Measurements from ENCODE around the gene MEGF6.
A peak's percentile ranks its signal among the peaks of the same experiment; 100 is the strongest.
"Not testable (repeated sequence)": the region's sequence is repeated elsewhere in the genome, so short reads cannot be mapped to it uniquely, and the experiment has no call there.

The MEGF6 gene

DNA sequence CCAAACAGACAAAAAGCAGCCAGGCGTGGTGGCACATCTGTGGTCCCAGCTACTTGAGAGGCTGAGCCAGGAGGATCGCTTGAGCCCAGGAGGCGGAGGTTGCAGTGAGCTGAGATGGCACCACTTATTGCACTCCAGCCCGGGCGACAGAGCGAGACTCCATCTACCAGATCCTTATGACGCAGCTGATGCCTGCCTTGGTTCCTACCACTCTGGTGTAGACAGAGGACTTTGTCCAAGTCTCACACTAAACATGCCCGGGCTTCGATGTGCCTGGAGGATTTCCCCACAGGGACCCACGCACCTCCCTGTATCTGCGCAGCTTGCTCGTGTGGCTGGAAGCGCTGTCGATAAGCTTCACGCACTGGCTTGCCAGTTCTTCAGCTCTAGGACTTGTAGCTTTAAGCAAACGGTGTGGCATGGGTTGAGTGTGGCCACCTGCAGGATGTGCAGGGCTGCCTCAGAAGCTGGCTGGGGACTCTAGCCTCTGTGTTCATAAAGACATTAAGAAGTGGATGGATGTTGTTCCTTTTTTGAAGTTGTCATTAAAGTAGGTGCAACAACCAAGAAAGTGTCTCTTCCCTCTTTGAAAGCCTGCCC is 18.4 kb upstream of the MEGF6 start:
- no peak for DNase-seq

DNA sequence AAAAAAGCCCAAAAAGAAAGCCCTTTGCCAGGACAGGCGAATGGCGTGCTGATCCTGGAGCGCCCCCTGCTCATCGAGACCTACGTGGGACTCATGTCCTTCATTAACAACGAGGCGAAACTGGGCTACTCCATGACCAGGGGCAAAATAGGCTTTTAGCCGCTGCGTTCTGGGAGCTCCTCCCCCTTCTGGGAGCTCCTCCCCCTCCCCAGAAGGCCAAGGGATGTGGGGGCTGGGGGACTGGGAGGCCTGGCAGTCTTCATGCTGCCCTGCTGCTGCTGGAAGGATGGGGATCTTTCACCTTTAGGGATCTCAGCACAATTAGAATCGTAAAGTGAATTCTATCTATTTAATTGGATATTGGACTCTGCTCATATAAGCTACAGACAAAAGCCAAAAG is 17.1 kb upstream of the MEGF6 start:
- no peak for DNase-seq

DNA sequence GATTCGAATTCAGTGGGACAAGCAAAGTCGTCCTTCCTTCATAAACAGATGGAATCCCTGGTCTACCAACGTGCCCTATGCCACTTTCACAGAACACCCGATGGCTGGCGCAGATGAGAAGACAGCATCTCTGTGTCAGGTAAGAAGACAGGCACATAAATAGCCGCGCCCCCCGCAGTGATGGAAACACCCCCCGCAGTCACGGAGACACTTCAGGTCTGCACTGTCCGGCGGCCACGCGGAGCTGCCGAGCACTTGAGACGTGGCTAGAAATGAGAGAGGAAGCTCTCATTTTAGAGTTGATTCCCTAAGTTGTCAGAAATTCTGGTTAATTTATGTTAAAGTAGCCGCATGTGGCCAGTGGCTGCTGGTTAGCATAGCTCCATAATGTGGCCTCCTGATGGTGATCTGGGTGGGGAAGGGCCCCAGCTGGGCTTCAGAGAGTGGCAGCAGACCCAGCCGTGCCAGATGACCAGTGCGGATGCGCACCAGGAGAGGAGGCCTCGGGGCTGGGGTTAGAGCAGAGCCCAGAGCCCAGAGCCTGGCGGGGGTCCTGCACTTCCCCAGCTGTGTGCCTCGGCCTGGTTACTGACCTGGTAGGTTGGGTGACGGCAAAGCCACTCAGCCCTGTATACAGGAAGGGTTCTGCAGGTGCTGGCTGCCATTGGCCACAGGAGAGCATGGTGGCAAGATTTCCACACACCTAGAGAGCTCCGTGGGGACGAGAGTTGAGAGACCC is 16.4 kb upstream of the MEGF6 start:
- DNase-seq: no peak

DNA sequence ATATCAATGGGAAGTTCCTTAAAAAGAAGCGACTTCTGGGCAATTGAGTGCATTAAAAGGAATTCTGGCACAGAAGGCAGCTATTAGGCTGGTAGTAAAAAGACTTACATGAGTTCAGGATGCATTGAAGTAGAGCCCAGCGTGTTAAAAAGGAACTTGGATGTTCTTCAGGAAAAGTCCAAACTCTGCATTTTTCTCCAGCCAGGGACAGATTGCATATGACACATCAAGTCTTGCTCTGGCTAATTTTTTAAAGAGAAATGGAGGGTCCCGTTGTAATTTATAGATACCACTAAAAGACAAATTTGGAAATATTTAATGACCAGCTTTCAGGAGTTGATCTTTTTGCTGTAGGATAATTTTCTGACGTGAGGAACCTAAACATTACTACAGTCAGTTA is 14.7 kb upstream of the MEGF6 start:
- no peak for DNase-seq

DNA sequence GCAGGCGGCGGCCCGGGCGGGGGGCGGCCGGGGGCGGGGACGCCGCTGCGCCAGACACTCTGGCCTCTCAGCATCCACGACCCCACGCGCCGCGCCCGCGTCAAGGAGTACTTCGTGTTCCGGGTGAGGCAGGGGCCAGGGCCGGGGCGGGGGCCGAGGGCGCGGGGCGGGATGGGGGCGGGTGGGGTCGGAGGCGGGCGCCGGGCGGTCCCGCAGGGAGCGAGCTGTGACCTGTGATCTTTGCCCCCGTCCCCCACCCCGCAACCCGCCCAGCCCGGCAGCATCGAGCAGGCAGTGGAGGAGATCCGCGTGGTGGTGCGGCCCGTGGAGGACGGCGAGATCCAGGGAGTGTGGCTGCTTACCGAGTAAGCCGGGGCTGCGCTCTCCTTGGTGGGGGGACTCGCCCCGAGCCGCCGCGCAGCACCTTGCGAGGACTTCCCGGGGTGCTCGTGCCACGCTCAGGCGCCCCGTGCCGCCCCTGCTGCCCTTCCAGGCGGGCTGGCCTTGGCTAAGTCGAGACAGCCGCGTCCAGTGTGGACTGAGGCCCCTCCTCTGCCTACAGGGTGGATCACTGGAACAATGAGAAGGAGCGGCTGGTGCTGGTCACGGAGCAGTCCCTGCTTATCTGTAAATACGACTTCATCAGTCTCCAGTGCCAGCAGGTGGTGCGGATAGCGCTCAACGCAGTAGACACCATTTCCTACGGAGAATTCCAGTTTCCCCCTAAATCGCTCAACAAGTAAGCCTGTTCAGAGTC is 14.0 kb upstream of the MEGF6 start:
- no peak for DNase-seq

DNA sequence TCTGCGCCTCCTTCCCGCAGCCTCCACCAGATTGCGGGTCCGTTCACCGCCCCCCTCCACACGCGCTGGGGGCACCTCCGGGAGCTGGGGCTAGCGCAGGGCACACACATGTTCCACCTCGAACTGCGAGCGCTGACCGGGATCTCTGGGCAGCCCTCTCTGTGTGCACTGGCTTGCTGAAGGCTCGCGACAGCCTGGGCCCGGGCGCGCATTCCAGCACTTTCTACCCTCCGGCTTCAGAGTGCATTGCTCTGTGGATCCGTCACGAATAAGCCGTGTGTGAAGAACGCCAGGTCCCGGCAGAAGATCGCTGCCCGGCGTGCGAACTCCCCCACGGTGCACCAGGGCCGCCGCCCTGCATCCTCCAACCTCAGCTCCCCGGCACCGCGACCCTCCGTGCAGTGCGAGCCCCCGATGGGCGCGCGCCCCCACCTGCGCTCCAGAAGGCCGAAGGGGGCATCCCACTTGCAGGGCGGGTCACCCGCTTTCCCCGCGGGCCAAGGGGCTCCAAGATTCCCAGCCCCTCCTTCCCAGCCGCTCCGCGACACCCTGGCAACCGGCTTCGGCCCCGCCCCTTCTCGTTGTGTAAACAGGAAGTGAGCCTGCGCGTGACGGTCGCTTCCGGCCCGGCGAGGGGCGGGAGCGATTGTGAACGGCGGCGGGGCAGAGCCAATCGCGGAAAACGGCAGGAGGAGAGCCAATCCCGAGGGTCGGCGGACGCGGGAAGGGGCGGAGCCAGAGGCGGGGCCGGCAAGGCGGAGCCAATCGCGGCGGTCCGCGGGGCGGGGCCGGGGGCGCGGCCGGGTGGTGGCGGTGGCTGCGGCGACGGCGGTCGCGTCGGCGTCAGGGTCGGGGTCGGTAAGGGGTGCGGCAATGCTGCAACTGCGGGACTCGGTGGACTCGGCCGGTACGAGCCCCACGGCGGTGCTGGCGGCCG is 13.2 kb upstream of the MEGF6 start, which contains the start of gene TPRG1L:
TSS of gene TPRG1L (plus strand) at position 816 of the 937 bp plus-strand sequence. CDS start at position 874, 58 bp downstream.
- peak; percentile 99 for DNase-seq

DNA sequence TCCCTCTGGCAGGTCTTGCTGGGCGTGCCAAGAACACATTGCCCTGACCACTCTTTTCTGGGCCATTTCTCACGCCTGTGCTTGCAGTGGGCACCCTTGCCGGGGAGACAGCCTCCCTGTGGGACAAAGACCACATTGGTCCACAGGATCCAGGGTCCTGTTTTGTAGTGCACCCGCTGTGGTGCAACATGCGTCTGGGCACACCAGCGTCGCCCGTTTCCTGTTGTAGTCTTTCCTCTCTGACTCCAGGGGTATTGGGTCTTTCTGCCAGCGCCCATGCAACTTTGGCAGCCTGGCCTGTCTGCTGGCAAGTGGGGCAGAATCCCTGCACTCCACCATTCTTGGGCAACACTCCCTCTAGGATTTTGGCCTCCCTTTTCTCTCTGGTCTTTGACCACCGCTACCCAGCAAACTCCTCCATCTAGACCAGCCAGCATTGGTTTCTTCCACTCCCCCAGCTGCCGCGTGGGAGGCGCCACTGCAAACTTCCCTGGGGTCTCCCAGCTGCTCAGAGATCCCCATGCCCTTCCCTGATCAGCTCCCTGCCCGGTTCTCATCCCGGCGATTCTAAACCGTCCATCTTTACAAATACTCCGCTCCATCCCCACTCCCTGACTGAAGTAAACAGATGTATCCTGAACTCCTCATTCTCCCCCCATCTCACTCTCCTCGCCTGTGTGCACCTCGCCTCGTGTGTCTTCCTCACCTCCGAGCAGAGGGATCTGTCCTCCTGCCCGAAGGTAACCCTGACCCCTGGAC is 12.3 kb upstream of the MEGF6 start:
- DNase-seq: no peak

DNA sequence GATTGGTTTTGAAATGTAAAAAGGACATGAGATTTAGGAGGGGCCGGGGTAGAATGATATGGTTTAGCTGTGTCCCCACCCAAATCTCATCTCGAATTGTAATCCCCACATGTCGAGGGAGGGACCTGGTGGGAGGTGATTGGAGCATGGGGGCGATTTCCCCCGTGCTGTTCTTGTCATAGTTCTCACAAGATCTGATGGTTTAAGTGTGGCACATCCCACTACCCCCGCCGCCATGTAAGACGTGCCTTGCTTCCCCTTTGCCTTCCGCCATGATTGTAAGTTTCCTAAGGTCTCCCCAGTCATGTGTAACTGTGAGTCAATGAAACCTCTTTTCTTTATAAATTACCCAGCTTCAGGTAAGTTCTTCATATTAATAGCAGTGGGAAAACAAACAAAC is 10.8 kb upstream of the MEGF6 start:
- DNase-seq: not testable (repeated sequence)

DNA sequence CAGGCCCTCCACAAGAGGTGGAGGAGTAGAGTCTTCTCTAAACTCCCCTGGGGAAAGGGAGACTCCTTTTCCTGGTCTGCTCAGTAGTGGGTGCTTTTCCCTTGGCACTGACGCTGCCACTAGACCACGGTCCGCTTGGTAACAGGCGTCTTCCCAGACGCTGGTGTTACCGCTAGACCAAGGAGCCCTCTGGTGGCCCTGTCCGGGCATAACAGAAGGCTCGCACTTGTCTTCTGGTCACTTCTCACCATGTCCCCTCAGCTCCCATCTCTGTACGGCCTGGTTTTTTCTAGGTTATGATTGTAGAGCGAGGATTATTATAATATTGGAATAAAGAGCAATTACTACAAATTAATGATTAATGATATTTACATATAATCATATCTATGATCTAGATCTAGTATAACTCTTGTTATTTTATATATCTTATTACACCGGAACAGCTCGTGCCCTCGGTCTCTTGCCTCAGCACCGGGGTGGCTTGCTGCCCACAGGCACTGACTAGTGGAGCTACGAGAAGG is 9.9 kb upstream of the MEGF6 start:
- DNase-seq: not testable (repeated sequence)

DNA sequence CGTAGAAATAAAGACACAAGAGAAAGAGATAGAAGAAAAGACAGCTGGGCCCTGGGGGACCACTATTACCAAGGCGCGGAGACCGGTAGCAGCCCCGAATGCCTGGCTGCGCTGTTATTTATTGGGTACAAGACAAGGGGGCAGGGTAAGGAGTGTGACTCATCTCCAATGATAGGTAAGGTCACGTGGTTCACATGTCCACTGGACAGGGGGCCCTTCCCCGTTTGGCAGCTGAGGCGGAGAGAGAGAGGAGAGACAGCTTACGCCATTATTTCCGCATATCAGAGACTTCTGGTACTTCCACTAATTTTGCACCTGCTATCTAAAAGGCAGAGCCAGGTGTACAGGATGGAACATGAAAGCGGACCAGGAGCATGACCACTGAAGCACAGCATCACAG is 9.4 kb upstream of the MEGF6 start:
- no peak for DNase-seq

DNA sequence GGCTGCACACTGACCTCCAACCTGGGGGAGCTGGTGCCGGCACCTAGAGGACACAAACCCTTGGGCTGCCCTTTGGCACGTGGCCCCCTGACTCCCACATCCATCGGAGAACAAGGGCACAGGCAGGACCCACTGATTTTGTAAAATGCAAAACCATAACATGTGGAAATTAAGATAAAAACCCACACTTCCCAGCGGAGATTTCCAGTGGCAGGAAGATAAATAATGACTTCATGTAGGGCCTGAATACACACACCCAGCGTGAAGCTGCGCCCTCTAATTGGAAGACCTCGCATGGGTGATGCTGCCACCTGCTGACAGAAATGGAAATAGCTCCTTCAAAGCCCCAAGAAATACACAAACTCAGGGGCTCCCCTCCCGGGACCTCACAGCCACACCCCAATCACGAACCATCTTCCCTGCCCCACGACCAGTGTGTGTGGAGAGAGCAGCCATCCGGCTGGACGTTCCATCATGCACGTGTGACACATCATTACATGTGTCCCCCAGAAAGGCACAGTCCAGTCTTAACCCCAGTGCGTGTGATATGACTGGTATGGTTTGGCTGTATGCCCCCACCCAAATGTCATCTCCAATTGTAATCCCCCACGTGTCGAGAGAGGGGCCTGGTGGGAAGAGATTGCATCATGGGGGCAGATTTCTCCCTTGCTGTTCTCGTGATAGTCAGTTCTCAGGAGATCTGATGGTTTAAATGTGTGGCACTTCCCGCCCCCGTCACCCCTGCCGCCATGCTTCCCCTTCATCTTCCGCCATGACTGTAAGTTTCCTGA is 7.8 kb upstream of the MEGF6 start:
- peak; percentile 80 for DNase-seq

DNA sequence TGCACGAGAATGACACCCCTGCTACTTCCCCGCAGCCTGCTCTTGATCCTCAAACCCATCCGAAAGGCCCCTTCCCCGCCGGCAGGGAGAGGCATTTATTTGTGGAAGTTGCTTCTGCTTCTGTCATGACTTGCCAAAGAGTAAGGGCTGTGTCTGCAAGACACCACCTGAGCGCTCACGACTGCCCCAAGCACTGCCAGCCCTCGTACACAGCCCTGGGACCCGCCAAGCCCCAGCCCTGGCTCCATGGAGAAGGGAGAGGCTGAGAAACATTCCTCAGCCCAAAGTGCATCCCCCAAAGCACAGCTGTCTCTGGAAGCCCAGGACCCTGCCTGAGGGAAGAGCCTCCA is 7.2 kb upstream of the MEGF6 start:
- DNase-seq: no peak

DNA sequence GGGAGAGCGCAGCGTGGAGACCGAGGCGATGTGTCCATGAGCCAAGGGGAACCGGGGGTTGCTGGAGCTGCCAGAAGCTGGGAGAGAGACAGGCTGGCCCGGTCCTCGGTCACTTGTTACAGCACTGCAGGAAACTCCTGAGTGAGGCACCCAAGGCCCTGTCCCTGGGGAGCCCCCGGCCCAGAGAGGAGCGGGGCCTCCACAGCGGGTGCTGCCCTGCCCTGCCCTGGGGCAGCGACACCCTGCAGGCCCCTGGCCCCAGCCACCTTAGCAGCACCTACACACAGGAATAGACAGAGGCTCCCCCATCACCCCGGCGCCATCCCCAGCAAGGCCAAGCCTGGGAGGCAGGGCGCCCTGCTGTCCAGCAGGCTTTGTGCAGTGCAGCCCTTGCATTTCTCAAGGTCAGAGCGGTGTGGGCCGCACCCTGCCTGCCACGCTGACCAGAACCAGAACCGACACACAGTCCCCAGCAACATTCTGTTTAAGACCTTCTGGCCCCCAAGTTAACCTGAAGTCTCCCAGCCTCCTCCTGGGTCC is 6.6 kb upstream of the MEGF6 start:
- no peak for DNase-seq

DNA sequence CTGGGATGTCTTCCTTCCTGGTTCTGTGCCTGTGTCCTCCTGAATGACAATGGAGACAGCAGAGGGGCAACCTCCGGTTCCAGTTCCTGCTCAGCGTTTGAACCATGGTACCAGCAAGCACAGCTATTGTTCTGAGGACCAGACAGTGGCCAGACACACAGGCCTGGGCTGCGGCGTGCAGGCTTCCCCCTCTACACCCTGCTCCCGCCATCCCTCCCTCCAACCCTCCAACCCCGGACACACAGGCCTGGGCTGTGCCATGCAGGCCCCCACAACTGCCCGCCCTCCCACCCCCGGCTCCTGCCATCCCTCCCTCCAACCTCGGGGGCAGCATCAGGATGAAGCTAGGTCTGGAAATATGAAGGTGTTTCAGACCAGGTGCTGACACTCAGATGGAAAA is 5.6 kb upstream of the MEGF6 start:
- no peak for DNase-seq

DNA sequence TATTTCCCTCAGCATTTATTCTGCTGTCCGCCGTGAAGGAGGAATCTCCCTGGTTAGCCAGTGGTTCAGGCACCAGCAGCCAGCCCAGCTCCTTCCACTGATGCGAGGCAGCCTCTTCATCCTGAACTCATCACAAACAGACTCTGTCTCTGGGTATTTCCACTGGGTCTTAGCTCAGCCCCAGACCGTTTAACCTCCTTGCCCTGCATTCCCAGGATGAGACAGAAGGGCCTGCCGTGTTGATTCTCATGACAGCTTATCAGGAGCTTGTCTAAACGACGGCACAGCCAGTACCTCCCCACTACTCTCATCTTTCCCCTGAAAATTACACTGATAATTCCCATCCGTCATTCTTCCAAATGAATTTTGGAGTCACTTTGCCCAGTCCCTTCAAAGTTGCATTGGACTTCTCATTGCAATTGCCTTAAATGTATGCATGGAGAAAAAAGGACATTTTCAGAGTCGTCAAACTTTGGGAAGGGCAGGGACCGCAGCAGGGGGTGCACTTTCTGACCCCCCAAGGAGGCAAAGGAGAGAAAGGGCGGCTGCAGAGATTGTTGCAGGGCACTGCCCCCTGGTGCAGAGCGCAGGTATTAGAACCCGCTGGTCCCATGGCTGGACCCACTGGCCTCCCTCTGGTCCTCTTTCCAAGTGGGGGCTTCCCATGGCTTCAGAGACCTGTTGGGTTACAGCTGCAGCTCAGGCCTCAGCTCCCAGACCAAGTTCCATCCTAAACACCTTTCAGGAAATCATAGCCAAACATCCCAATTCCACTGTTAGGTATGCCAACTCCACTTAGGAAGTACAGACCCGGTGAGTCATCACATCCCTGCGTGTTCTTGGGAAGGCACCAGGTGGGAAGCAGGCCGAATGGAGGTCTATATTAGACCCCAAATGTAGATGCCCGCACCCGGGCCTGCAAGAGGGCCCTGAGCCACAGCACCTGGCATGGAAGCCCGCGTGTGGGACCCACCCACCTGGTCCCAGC is 3.7 kb upstream of the MEGF6 start:
- DNase-seq: no peak

DNA sequence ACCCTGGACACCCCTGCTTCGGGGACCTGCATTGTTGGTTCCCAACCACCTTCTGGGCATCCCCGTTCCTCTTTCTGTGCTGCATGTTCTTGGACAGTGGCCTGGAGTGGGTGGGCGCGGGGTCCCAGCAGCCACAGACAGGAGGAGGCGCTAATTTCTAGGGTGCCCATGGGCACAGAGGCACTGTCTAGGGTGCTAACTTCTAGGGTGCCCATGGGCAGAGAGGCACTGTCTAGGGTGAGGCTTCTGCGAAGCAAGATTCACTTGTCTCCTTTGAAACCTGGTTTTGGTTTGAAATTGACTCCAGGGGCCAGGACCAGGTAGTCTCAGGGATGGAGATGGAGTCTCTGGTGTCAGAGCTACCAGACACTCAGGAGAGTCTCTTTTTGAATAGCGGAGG is 815 bp upstream of the MEGF6 start:
- no peak for DNase-seq

DNA sequence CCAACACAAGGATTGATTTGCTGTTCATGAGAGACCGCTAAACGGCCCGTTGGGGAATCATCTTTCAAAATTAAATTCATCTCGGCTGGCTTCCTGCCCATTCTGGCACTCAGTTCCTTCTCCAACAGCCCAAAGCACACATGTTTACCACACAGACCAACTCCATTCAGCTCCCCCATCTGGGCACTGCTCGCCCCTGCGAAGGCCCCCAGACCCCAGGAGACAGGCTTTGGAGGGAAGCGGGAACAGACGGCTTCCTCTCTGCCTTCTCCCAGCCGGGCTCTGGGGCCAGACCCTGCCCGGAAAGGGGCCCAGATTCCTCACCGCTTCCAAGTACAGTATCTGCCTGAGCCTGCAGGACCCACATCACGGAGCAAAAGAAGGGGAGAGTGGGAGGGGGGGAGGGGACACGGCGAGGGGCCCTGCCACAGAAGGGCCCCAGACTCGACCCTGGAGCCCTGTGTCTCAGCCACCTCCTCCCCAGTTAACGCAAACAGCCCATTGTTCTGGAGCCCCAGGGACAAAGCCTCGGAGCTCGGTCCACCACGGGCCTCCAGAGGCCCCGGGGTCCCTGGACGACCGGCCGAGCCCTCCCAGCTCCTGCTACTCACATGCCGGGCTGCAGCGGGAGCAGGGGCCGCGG is 660 bp downstream of the MEGF6 start:
- no peak for DNase-seq

DNA sequence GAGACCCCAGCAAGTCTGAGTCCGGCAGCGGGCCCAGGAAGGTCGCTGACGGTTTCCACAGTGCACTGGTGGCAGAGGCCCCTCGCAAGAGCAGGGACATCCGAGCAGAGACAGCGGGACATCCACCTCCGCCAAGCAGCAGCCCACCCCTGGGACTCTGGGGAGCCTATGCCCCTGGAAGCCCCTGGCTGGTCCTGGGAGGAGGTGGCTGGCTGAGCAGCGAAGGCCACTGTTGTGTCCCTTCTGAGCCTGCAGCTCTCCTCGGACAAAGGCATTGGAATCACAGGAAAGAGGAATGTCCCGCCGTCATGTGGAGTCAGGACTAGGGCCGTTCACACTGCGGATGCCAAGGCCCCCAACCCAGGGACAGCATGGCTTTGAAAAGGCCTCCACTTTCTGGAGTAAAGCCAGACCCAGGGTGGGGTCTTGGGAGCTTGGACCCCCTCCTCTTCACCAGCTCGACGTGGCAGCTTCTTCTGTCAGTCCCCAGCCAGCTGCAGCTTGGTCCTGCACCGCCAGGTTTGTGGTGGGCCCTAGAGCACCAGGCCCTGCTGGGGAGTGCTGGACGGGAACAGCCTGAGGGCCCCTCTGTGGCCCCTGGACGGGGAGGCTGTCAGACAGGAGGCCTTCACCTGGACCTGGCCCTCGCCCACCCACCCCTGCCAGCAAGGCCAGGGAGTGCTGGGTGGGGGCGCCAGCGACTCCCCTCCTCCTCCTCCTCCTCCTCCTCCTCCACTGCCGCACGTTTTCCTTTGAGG is 1.4 kb downstream of the MEGF6 start:
- no peak for DNase-seq
